Measurements from ENCODE around the gene ASB13. TPM values are rescaled to one million over a fixed set of nuclear protein-coding genes. Genes with fewer than 3 reads are reported as not detected.

ASB13 gene
- total and polyA plus RNA-seq, 5 experiments from 2014 or later: 11.5 to 23.9 (median 18.5) TPM

GRCh38 chr10:5641501-5641900 is 24.9 kb downstream of the ASB13 start:
- no peaks in the 10 kb centered on the region for H3K27me3 Mint-ChIP-seq
- no peak overlapping the region for H3K4me3 Mint-ChIP-seq
- peaks cover 0 to 10% (median 0%) of the 10 kb centered on the region in 4 donors for H3K4me1 Mint-ChIP-seq
- H3K27ac Mint-ChIP-seq: no peak overlapping the region
- ATAC-seq (no peak), DNase-seq (no peak)
- POLR2A ChIA-PET: no interaction called here
- no peaks in the 10 kb centered on the region for H3K9me3 Mint-ChIP-seq
- peaks cover 0 to 65% (median 30%) of the 10 kb centered on the region in 3 donors for H3K36me3 Mint-ChIP-seq

- Mint-ChIP-seq H3K27ac (peak overlapping the region in 1 of 10 donors; percentile 9), H3K27me3 (no peaks in the 10 kb centered on the region), H3K36me3 (peaks cover 0 to 64% (median 30%) of the 10 kb centered on the region in 3 donors), H3K4me1 (peaks cover 0 to 3% (median 0%) of the 10 kb centered on the region in 4 donors), H3K4me3 (no peak overlapping the region), H3K9me3 (no peaks in the 10 kb centered on the region)
- DNase-seq (no peak), ATAC-seq (no peak)
- POLR2A ChIA-PET: no interaction called here
These were observed 25.9 kb downstream of the ASB13 start for GRCh38 chr10:5640501-5640900.

- Mint-ChIP-seq H3K4me3 (no peak overlapping the region), H3K4me1 (no peaks in the 10 kb centered on the region), H3K36me3 (peaks cover 0 to 62% (median 30%) of the 10 kb centered on the region in 3 donors), H3K9me3 (no peaks in the 10 kb centered on the region), H3K27me3 (no peaks in the 10 kb centered on the region), H3K27ac (peak overlapping the region in 1 of 10 donors; percentile 9)
- no peak for ATAC-seq
- no peak for DNase-seq
- POLR2A ChIA-PET: no interaction called here
These were observed 26.4 kb downstream of the ASB13 start for GRCh38 chr10:5640036-5640435.

- H3K4me3 Mint-ChIP-seq: no peak overlapping the region
- POLR2A ChIA-PET: no interaction called here
- peaks cover 0 to 54% (median 26%) of the 10 kb centered on the region in 3 donors for H3K36me3 Mint-ChIP-seq
- no peak overlapping the region for H3K27ac Mint-ChIP-seq
- no peaks in the 10 kb centered on the region for H3K4me1 Mint-ChIP-seq
- no peak for DNase-seq
- H3K9me3 Mint-ChIP-seq: no peaks in the 10 kb centered on the region
- no peak for ATAC-seq
- no peaks in the 10 kb centered on the region for H3K27me3 Mint-ChIP-seq
These were observed 27.3 kb downstream of the ASB13 start for GRCh38 chr10:5639066-5639465.

GRCh38 chr10:5638494-5638893 is 27.9 kb downstream of the ASB13 start:
- Mint-ChIP-seq H3K27me3 (no peaks in the 10 kb centered on the region), H3K9me3 (no peaks in the 10 kb centered on the region), H3K4me3 (no peak overlapping the region), H3K4me1 (no peaks in the 10 kb centered on the region), H3K27ac (no peak overlapping the region), H3K36me3 (peaks cover 0 to 48% (median 26%) of the 10 kb centered on the region in 3 donors)
- ATAC-seq (no peak), DNase-seq (no peak)
- POLR2A ChIA-PET: interaction anchor here (0.7 kb wide), 1 partner anchor 72 kb away, joined by 4 read pairs; no protein-coding TSS in a partner anchor

GRCh38 chr10:5634918-5635317 is 31.5 kb downstream of the ASB13 start:
- no peaks in the 10 kb centered on the region for H3K9me3 Mint-ChIP-seq
- H3K27me3 Mint-ChIP-seq: no peaks in the 10 kb centered on the region
- H3K27ac Mint-ChIP-seq: peak overlapping the region in 2 of 10 donors; percentile 11 to 48
- no peak overlapping the region for H3K4me3 Mint-ChIP-seq
- DNase-seq (no peak), ATAC-seq (no peak)
- H3K36me3 Mint-ChIP-seq: peaks cover 0 to 16% (median 7%) of the 10 kb centered on the region in 3 donors
- POLR2A ChIA-PET: no interaction called here
- H3K4me1 Mint-ChIP-seq: peaks cover 0 to 2% (median under 1%) of the 10 kb centered on the region in 4 donors

GRCh38 chr10:5633166-5633749 is 33.1 kb downstream of the ASB13 start:
- DNase-seq: no peak
- no peak for ATAC-seq
- H3K4me3 Mint-ChIP-seq: no peak overlapping the region
- H3K27me3 Mint-ChIP-seq: peaks cover 0 to 10% (median 4%) of the 10 kb centered on the region in 5 donors
- H3K9me3 Mint-ChIP-seq: no peaks in the 10 kb centered on the region
- no peak overlapping the region for H3K27ac Mint-ChIP-seq
- H3K4me1 Mint-ChIP-seq: peaks cover 3 to 12% (median 8%) of the 10 kb centered on the region in 4 donors
- POLR2A ChIA-PET: no interaction called here
- H3K36me3 Mint-ChIP-seq: peaks cover 0 to under 1% (median 0%) of the 10 kb centered on the region in 3 donors

- no peak overlapping the region for H3K4me3 Mint-ChIP-seq
- DNase-seq: no peak
- no peak overlapping the region for H3K27ac Mint-ChIP-seq
- peaks cover 3 to 12% (median 8%) of the 10 kb centered on the region in 4 donors for H3K4me1 Mint-ChIP-seq
- POLR2A ChIA-PET: no interaction called here
- ATAC-seq: no peak
- H3K9me3 Mint-ChIP-seq: no peaks in the 10 kb centered on the region
- H3K36me3 Mint-ChIP-seq: no peaks in the 10 kb centered on the region
- peaks cover 0 to 15% (median 5%) of the 10 kb centered on the region in 5 donors for H3K27me3 Mint-ChIP-seq
These were observed 33.9 kb downstream of the ASB13 start for GRCh38 chr10:5632446-5632845.

GRCh38 chr10:5631936-5632335 is 34.5 kb downstream of the ASB13 start:
- Mint-ChIP-seq H3K4me1 (peaks cover 3 to 12% (median 8%) of the 10 kb centered on the region in 4 donors), H3K27ac (no peak overlapping the region), H3K4me3 (no peak overlapping the region), H3K27me3 (peaks cover 0 to 15% (median 5%) of the 10 kb centered on the region in 5 donors), H3K36me3 (no peaks in the 10 kb centered on the region), H3K9me3 (no peaks in the 10 kb centered on the region)
- no peak for ATAC-seq
- POLR2A ChIA-PET: no interaction called here
- DNase-seq: no peak

- peak overlapping the region in 1 of 10 donors; percentile 49 for H3K4me3 Mint-ChIP-seq
These were observed 36.3 kb downstream of the ASB13 start for GRCh38 chr10:5630112-5630436.

GRCh38 chr10:5629303-5630111 is 36.9 kb downstream of the ASB13 start:
- H3K27me3 Mint-ChIP-seq: peaks cover 0 to 15% (median 5%) of the 10 kb centered on the region in 5 donors
- POLR2A ChIA-PET: interaction anchor here (0.6 to 1.0 kb wide), 4 partner anchors 17 to 1758 kb away, joined by 3 read pairs; no protein-coding TSS in a partner anchor
- ATAC-seq (peak; percentile 98 to 99), DNase-seq (peak; percentile 61 to 90 (median 78))
- no peaks in the 10 kb centered on the region for H3K9me3 Mint-ChIP-seq
- peaks cover 3 to 12% (median 8%) of the 10 kb centered on the region in 4 donors for H3K4me1 Mint-ChIP-seq
- peak overlapping the region in 5 of 10 donors; percentile 44 to 70 (median 49) for H3K4me3 Mint-ChIP-seq
- no peaks in the 10 kb centered on the region for H3K36me3 Mint-ChIP-seq
- peak overlapping the region in 3 of 10 donors; percentile 17 to 61 (median 24) for H3K27ac Mint-ChIP-seq

More at GRCh38 chr10:5630112-5630436, 36.3 kb downstream of the ASB13 start:
- Mint-ChIP-seq H3K9me3 (no peaks in the 10 kb centered on the region), H3K4me1 (peaks cover 3 to 12% (median 8%) of the 10 kb centered on the region in 4 donors), H3K27ac (peak overlapping the region in 1 of 10 donors; percentile 24), H3K36me3 (no peaks in the 10 kb centered on the region), H3K27me3 (peaks cover 0 to 15% (median 5%) of the 10 kb centered on the region in 5 donors)
- DNase-seq (no peak), ATAC-seq (peak; percentile 10 to 19)
- POLR2A ChIA-PET: interaction anchor here (0.6 kb wide), 2 partner anchors 80 to 1757 kb away, joined by 3 read pairs; no protein-coding TSS in a partner anchor

- POLR2A ChIA-PET: interaction anchor here (0.7 to 1.0 kb wide), 2 partner anchors 18 to 128 kb away, joined by 3 read pairs; no protein-coding TSS in a partner anchor
- Mint-ChIP-seq H3K4me1 (peaks cover 3 to 12% (median 8%) of the 10 kb centered on the region in 4 donors), H3K27ac (peak overlapping the region in 1 of 10 donors; percentile 17), H3K9me3 (no peaks in the 10 kb centered on the region), H3K4me3 (peak overlapping the region in 1 of 10 donors; percentile 32), H3K36me3 (no peaks in the 10 kb centered on the region), H3K27me3 (peaks cover 0 to 15% (median 5%) of the 10 kb centered on the region in 5 donors)
- DNase-seq (no peak), ATAC-seq (peak in 1 of 2 donors; percentile 21)
These were observed 37.7 kb downstream of the ASB13 start for GRCh38 chr10:5628451-5629302.
